Loucy (cell line): ENCODE measurements around the gene VMP1.
"Not testable (repeated sequence)": the region's sequence is repeated elsewhere in the genome, so short reads cannot be mapped to it uniquely, and the experiment has no call there.

ENCODE experiments used
- H2AFZ ChIP-seq: fragments of 200-600 bp; sonication (generic); 2 replicates; pipeline ENCODE4 v1.6.0; 2016; ENCODE audit warnings: antibody characterized with exemption, mild to moderate bottlenecking, low read length, moderate library complexity
- H3F3A ChIP-seq: fragments of 200-600 bp; 2 replicates; pipeline ENCODE4 v1.6.0; 2016; ENCODE audit warnings: antibody characterized with exemption, low read depth, mild to moderate bottlenecking
- H3K27me3 ChIP-seq: fragments of 200-600 bp; sonication (generic); 2 replicates; pipeline ENCODE4 v1.6.1; 2014; ENCODE audit warnings: low read length, mild to moderate bottlenecking; ENCODE audit not compliant: insufficient read depth, poor library complexity, severe bottlenecking
- H3K36me3 ChIP-seq: fragments of 200-600 bp; sonication (generic); 2 replicates; pipeline ENCODE4 v1.6.1; 2016; ENCODE audit warnings: low read length; ENCODE audit not compliant: insufficient read depth
- H3K4me1 ChIP-seq: fragments of 200-600 bp; sonication (generic); 2 replicates; pipeline ENCODE4 v1.5.1; 2014; ENCODE audit warnings: low read length, mild to moderate bottlenecking; ENCODE audit not compliant: insufficient read depth, poor library complexity, severe bottlenecking
- H3K4me2 ChIP-seq: fragments of 200-600 bp; sonication (generic); 2 replicates; pipeline ENCODE4 v1.6.0; 2014; ENCODE audit warnings: antibody characterized with exemption, low read length, low read depth, mild to moderate bottlenecking; ENCODE audit not compliant: poor library complexity, severe bottlenecking
- H3K4me3 ChIP-seq: fragments of 200-600 bp; sonication (generic); 2 replicates; pipeline ENCODE4 v1.5.1; 2014; ENCODE audit warnings: low read length, mild to moderate bottlenecking, mixed read lengths; ENCODE audit not compliant: poor library complexity, severe bottlenecking
- H3K79me2 ChIP-seq: fragments of 200-600 bp; sonication (generic); 2 replicates; pipeline ENCODE4 v1.6.1; 2014; ENCODE audit warnings: low read length; ENCODE audit not compliant: insufficient read depth
- H3K9ac ChIP-seq: fragments of 200-600 bp; sonication (generic); 2 replicates; pipeline ENCODE4 v1.6.0; 2014; ENCODE audit warnings: mild to moderate bottlenecking, low read depth, low read length, moderate library complexity; ENCODE audit not compliant: poor library complexity, severe bottlenecking
- H3K9me2 ChIP-seq: fragments of 200-600 bp; sonication (generic); replicated peaks from 2 replicates; pipeline ENCODE4 v1.6.1; 2016; ENCODE audit warnings: low read depth, low read length, mixed read lengths
- H3K9me3 ChIP-seq: fragments of 200-600 bp; sonication (generic); 2 replicates; pipeline ENCODE4 v1.6.1; 2014; ENCODE audit warnings: mild to moderate bottlenecking, antibody characterized with exemption, low read length, low read depth; ENCODE audit not compliant: insufficient read depth
- H4K20me1 ChIP-seq: fragments of 200-600 bp; sonication (generic); 2 replicates; pipeline ENCODE4 v1.6.0; 2014; ENCODE audit warnings: antibody characterized with exemption, low read length, mild to moderate bottlenecking; ENCODE audit not compliant: insufficient read depth, poor library complexity, severe bottlenecking
- CTCF ChIP-seq: fragments of 200-600 bp; sonication (generic); conservative IDR thresholded peaks from 2 replicates; pipeline ENCODE4 v1.5.1; 2014; ENCODE audit warnings: mild to moderate bottlenecking, antibody characterized with exemption, low read length
- EZH2phosphoT487 ChIP-seq: fragments of 200-600 bp; IDR thresholded peaks from 2 replicates; pipeline ENCODE4 v1.6.1; 2018; ENCODE audit warnings: antibody characterized with exemption, mild to moderate bottlenecking, moderate library complexity, borderline replicate concordance

The VMP1 gene

GRCh38 chr17:59870482-59870881, 163.0 kb downstream of the VMP1 start:
- H4K20me1 ChIP-seq = no peaks in the 10 kb centered on the region
- no peak overlapping the region for H2AFZ ChIP-seq
- no peak overlapping the region for H3K4me3 ChIP-seq
- H3K4me1 ChIP-seq = no peaks in the 10 kb centered on the region
- no peak overlapping the region for H3K4me2 ChIP-seq
- no peaks in the 10 kb centered on the region for H3F3A ChIP-seq
- no peaks in the 10 kb centered on the region for H3K36me3 ChIP-seq
- no peak for TF ChIP-seq EZH2phosphoT487
- TF ChIP-seq CTCF = no peak
- H3K79me2 ChIP-seq = no peaks in the 10 kb centered on the region
- no peak overlapping the region for H3K9ac ChIP-seq
- H3K27me3 ChIP-seq = no peaks in the 10 kb centered on the region
- H3K9me2 ChIP-seq = no peaks in the 10 kb centered on the region
- H3K9me3 ChIP-seq = no peaks in the 10 kb centered on the region

GRCh38 chr17:59872351-59872750, 164.9 kb downstream of the VMP1 start:
- no peaks in the 10 kb centered on the region for H4K20me1 ChIP-seq
- no peaks in the 10 kb centered on the region for H3K9me3 ChIP-seq
- no peak overlapping the region for H3K4me3 ChIP-seq
- no peaks in the 10 kb centered on the region for H3K4me1 ChIP-seq
- H3K79me2 ChIP-seq = no peaks in the 10 kb centered on the region
- H3K9me2 ChIP-seq = no peaks in the 10 kb centered on the region
- no peak overlapping the region for H2AFZ ChIP-seq
- H3K4me2 ChIP-seq = no peak overlapping the region
- no peak overlapping the region for H3K9ac ChIP-seq
- no peaks in the 10 kb centered on the region for H3K27me3 ChIP-seq
- no peaks in the 10 kb centered on the region for H3K36me3 ChIP-seq
- TF ChIP-seq CTCF (no peak), EZH2phosphoT487 (no peak)
- no peaks in the 10 kb centered on the region for H3F3A ChIP-seq

- not testable (repeated sequence) for H3F3A ChIP-seq, H3K9ac ChIP-seq, H3K27me3 ChIP-seq, H4K20me1 ChIP-seq, H3K4me1 ChIP-seq, H3K4me3 ChIP-seq, H3K9me2 ChIP-seq, H3K9me3 ChIP-seq, H3K79me2 ChIP-seq, H3K36me3 ChIP-seq, H3K4me2 ChIP-seq, H2AFZ ChIP-seq
Observed at GRCh38 chr17:59873414-59873813, 166.0 kb downstream of the VMP1 start.

GRCh38 chr17:59874376-59874775, 166.9 kb downstream of the VMP1 start:
- no peak overlapping the region for H3K4me3 ChIP-seq
- H3K4me2 ChIP-seq = no peak overlapping the region
- H3K79me2 ChIP-seq = no peaks in the 10 kb centered on the region
- H3K27me3 ChIP-seq = no peaks in the 10 kb centered on the region
- no peak overlapping the region for H3K9ac ChIP-seq
- no peak for TF ChIP-seq EZH2phosphoT487
- no peak for TF ChIP-seq CTCF
- H3K4me1 ChIP-seq = no peaks in the 10 kb centered on the region
- H3F3A ChIP-seq = no peaks in the 10 kb centered on the region
- no peaks in the 10 kb centered on the region for H4K20me1 ChIP-seq
- no peaks in the 10 kb centered on the region for H3K36me3 ChIP-seq
- no peak overlapping the region for H2AFZ ChIP-seq
- H3K9me3 ChIP-seq = no peaks in the 10 kb centered on the region
- no peaks in the 10 kb centered on the region for H3K9me2 ChIP-seq
